Measurements from ENCODE around the gene PNMA6F.

Gene PNMA6F

GRCh38 chrX:153366878-153367538 is 45.4 kb upstream of the PNMA6F start:
- no peak for DNase-seq
- H3K79me2 ChIP-seq (ENCODE audit: low read length) = no peaks in the 10 kb centered on the region
- no peaks in the 10 kb centered on the region for H3K9me2 ChIP-seq (replicated peaks; ENCODE audit: insufficient read depth, low read length)
- no peaks in the 10 kb centered on the region for H3K36me3 ChIP-seq (replicated peaks; ENCODE audit: insufficient read depth, low read length)
- H3K27me3 ChIP-seq (replicated peaks; ENCODE audit: insufficient read depth, low read length) = no peaks in the 10 kb centered on the region
- no peak for TF ChIP-seq EZH2 (optimal IDR thresholded peaks at IDR 0.05; ENCODE audit: low read depth, low read length)
- TF ChIP-seq, protein P1, sequence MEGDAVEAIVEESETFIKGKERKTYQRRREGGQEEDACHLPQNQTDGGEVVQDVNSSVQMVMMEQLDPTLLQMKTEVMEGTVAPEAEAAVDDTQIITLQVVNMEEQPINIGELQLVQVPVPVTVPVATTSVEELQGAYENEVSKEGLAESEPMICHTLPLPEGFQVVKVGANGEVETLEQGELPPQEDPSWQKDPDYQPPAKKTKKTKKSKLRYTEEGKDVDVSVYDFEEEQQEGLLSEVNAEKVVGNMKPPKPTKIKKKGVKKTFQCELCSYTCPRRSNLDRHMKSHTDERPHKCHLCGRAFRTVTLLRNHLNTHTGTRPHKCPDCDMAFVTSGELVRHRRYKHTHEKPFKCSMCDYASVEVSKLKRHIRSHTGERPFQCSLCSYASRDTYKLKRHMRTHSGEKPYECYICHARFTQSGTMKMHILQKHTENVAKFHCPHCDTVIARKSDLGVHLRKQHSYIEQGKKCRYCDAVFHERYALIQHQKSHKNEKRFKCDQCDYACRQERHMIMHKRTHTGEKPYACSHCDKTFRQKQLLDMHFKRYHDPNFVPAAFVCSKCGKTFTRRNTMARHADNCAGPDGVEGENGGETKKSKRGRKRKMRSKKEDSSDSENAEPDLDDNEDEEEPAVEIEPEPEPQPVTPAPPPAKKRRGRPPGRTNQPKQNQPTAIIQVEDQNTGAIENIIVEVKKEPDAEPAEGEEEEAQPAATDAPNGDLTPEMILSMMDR (IDR thresholded peaks at IDR 0.05; ENCODE audit: low read length) = no peak
- no peak for TF ChIP-seq EZH2phosphoT487 (IDR thresholded peaks at IDR 0.05; ENCODE audit: low read length)
- no peak overlapping the region for H3K9ac ChIP-seq (ENCODE audit: low read length)
- H3K4me1 ChIP-seq (ENCODE audit: low read length) = 0 out of 2 replicates have a peak, but pooled peaks cover 4% of the 10 kb centered on the region
- no peak overlapping the region for H3K27ac ChIP-seq (ENCODE audit: low read length)
- no peaks in the 10 kb centered on the region for H4K20me1 ChIP-seq (ENCODE audit: insufficient read depth, low read length)
- H3K4me3 ChIP-seq (ENCODE audit: low read length) = no peak overlapping the region
- no peak overlapping the region for H3K4me2 ChIP-seq (ENCODE audit: low read depth, low read length)
- no peaks in the 10 kb centered on the region for H3F3A ChIP-seq (ENCODE audit: insufficient read depth, low read length)
- H2AFZ ChIP-seq (ENCODE audit: low read length) = no peak overlapping the region
- H3K9me3 ChIP-seq (replicated peaks; ENCODE audit: insufficient read depth, low read length) = no peaks in the 10 kb centered on the region

DNA sequence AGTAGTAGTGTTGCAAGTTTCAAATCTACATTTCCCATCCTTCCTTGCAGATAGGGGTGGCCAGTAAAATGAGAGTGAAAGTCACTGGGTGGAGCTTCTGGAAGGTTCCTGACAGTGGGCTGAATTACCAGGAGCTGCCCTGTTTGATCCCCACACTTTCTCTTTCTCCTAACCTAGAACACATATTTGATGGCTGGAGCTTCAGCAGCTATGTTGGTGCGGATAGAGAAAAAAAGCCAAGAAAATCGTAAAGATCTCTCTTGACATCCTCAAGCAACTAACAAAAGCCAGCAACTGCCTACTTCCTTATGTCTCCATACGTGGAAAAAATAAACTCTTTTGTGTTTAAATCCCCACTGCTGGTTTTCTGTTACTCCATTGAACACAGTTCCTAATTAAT is 44.6 kb upstream of the PNMA6F start:
- Histone ChIP-seq H3F3A (ENCODE audit: insufficient read depth, low read length) (no peaks in the 10 kb centered on the region), H4K20me1 (ENCODE audit: insufficient read depth, low read length) (no peaks in the 10 kb centered on the region), H3K27ac (ENCODE audit: low read length) (no peak overlapping the region)

GRCh38 chrX:153365670-153366069 is 44.1 kb upstream of the PNMA6F start:
- Histone ChIP-seq H3K9ac (ENCODE audit: low read length) (no peak overlapping the region), H4K20me1 (ENCODE audit: insufficient read depth, low read length) (no peaks in the 10 kb centered on the region), H3K36me3 (replicated peaks; ENCODE audit: insufficient read depth, low read length) (no peaks in the 10 kb centered on the region), H3F3A (ENCODE audit: insufficient read depth, low read length) (no peaks in the 10 kb centered on the region), H3K9me2 (replicated peaks; ENCODE audit: insufficient read depth, low read length) (no peaks in the 10 kb centered on the region), H3K27ac (ENCODE audit: low read length) (no peak overlapping the region), H3K4me2 (ENCODE audit: low read depth, low read length) (no peak overlapping the region), H3K4me3 (ENCODE audit: low read length) (no peak overlapping the region), H3K79me2 (ENCODE audit: low read length) (no peaks in the 10 kb centered on the region), H2AFZ (ENCODE audit: low read length) (no peak overlapping the region), H3K4me1 (ENCODE audit: low read length) (0 out of 2 replicates have a peak, but pooled peaks cover 4% of the 10 kb centered on the region), H3K27me3 (replicated peaks; ENCODE audit: insufficient read depth, low read length) (no peaks in the 10 kb centered on the region), H3K9me3 (replicated peaks; ENCODE audit: insufficient read depth, low read length) (no peaks in the 10 kb centered on the region)
- DNase-seq = no peak
- TF ChIP-seq EZH2 (optimal IDR thresholded peaks at IDR 0.05; ENCODE audit: low read depth, low read length) (no peak), EZH2phosphoT487 (IDR thresholded peaks at IDR 0.05; ENCODE audit: low read length) (no peak)
- TF ChIP-seq, protein P1 (IDR thresholded peaks at IDR 0.05; ENCODE audit: low read length) = no peak

More for the DNA sequence above, 44.6 kb upstream of the PNMA6F start:
- no peak for TF ChIP-seq EZH2phosphoT487 (IDR thresholded peaks at IDR 0.05; ENCODE audit: low read length)
- H3K4me1 ChIP-seq (ENCODE audit: low read length) = 0 out of 2 replicates have a peak, but pooled peaks cover 4% of the 10 kb centered on the region
- no peaks in the 10 kb centered on the region for H3K9me3 ChIP-seq (replicated peaks; ENCODE audit: insufficient read depth, low read length)
- H3K27me3 ChIP-seq (replicated peaks; ENCODE audit: insufficient read depth, low read length) = no peaks in the 10 kb centered on the region
- H3K79me2 ChIP-seq (ENCODE audit: low read length) = no peaks in the 10 kb centered on the region
- no peak overlapping the region for H3K4me2 ChIP-seq (ENCODE audit: low read depth, low read length)
- H3K9ac ChIP-seq (ENCODE audit: low read length) = no peak overlapping the region
- no peak overlapping the region for H2AFZ ChIP-seq (ENCODE audit: low read length)
- DNase-seq = no peak
- H3K9me2 ChIP-seq (replicated peaks; ENCODE audit: insufficient read depth, low read length) = no peaks in the 10 kb centered on the region
- no peaks in the 10 kb centered on the region for H3K36me3 ChIP-seq (replicated peaks; ENCODE audit: insufficient read depth, low read length)
- H3K4me3 ChIP-seq (ENCODE audit: low read length) = no peak overlapping the region

GRCh38 chrX:153361781-153362397 is 40.3 kb upstream of the PNMA6F start:
- Histone ChIP-seq H4K20me1 (ENCODE audit: insufficient read depth, low read length) (no peaks in the 10 kb centered on the region), H2AFZ (ENCODE audit: low read length) (no peak overlapping the region), H3K9me2 (replicated peaks; ENCODE audit: insufficient read depth, low read length) (no peaks in the 10 kb centered on the region), H3K27me3 (replicated peaks; ENCODE audit: insufficient read depth, low read length) (no peaks in the 10 kb centered on the region), H3K9ac (ENCODE audit: low read length) (no peak overlapping the region), H3K27ac (ENCODE audit: low read length) (no peak overlapping the region), H3F3A (ENCODE audit: insufficient read depth, low read length) (no peaks in the 10 kb centered on the region), H3K4me1 (ENCODE audit: low read length) (0 out of 2 replicates have a peak, but pooled peaks cover 4% of the 10 kb centered on the region), H3K36me3 (replicated peaks; ENCODE audit: insufficient read depth, low read length) (no peaks in the 10 kb centered on the region), H3K9me3 (replicated peaks; ENCODE audit: insufficient read depth, low read length) (no peaks in the 10 kb centered on the region), H3K4me2 (ENCODE audit: low read depth, low read length) (no peak overlapping the region), H3K4me3 (ENCODE audit: low read length) (no peak overlapping the region), H3K79me2 (ENCODE audit: low read length) (no peaks in the 10 kb centered on the region)
- DNase-seq = no peak
- TF ChIP-seq EZH2 (optimal IDR thresholded peaks at IDR 0.05; ENCODE audit: low read depth, low read length) = no peak
- TF ChIP-seq, protein P1 (IDR thresholded peaks at IDR 0.05; ENCODE audit: low read length) = no peak
- TF ChIP-seq EZH2phosphoT487 (IDR thresholded peaks at IDR 0.05; ENCODE audit: low read length) = no peak

Measured in MM.1S (cell line).